H1 (cell line): ENCODE data around the gene CXCL1. TPM values are rescaled to one million over a fixed set of nuclear protein-coding genes. Genes with fewer than 3 reads are reported as not detected.

Experiments
- BACH1 ChIP-seq: IDR thresholded peaks from 2 replicates; pipeline ENCODE4 v1.6.1; 2012; ENCODE audit warnings: low read length, improper control_type of control experiment
- TEAD4 ChIP-seq: IDR thresholded peaks from 2 replicates; pipeline ENCODE4 v1.6.1; 2012; ENCODE audit warnings: low read depth, low read length, inconsistent platforms, mixed read lengths
- polyA plus RNA-seq, 7 experiments: library from polyadenylated mRNA; depleted of rRNA in 3 of 7; stranded (reverse) in 5 of 7; unstranded in 2 of 7; fragments of >200 nt in 5 of 7; fragments of 200-250 nt in 2 of 7; gene quantifications; 1 replicate in 5 of 7; 2 replicates in 1 of 7; 4 replicates in 1 of 7; pipeline versions ENCODE4 v1.2.1 to v1.2.3, GENCODE V29; 2011 to 2013; ENCODE audit warnings: missing spikeins in 2 of 7, mixed read lengths in 2 of 7
- total RNA-seq: library from RNA; stranded (reverse); fragmentation: NEBNext Ultra II Directional; extraction: Animal tissue kit (Norgen Biotek cat#: 25700); gene quantifications from 2 replicates; pipeline ENCODE4 v1.2.1, GENCODE V29; 2021

The CXCL1 gene
- total and polyA plus RNA-seq, 2 of the 8 experiments (the other 6 are each of a cell fraction or from before 2014, with no cell fraction given) = 0.77 to 0.80 TPM

GRCh38 chr4:73895201-73896175, 26.3 kb downstream of the CXCL1 start (continued):
- TF ChIP-seq BACH1 (no peak), TEAD4 (no peak)
